GM12872 (cell line): Measurements from ENCODE around the gene SLC22A23.

Experiments
- TF ChIP-seq, protein P1 (sequence below): IDR thresholded peaks from 3 replicates; pipeline ENCODE4 v1.5.1; 2011; ENCODE audit warnings: low read depth, mild to moderate bottlenecking, low read length, moderate library complexity; ENCODE audit not compliant: insufficient read depth

Gene SLC22A23

DNA sequence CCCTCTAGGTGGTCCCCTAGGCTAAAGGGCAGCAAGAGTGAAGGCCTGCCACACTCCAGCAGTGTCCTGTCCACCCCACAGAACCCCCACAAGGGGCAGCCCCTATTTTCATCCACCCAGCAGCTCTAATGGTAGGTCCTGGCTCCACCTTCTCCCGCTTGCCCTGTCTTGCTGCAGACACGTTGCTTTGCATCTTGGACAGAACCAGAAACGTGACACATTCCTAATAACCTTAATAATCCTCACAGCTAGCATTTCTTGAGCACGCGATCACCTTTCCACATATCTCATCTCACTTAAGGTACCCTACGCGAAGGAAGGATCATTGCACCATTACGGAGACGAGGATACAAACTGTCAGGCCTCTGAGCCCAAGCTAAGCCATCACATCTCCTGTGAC, 11.7 kb upstream of the SLC22A23 start:
- TF ChIP-seq, protein P1, sequence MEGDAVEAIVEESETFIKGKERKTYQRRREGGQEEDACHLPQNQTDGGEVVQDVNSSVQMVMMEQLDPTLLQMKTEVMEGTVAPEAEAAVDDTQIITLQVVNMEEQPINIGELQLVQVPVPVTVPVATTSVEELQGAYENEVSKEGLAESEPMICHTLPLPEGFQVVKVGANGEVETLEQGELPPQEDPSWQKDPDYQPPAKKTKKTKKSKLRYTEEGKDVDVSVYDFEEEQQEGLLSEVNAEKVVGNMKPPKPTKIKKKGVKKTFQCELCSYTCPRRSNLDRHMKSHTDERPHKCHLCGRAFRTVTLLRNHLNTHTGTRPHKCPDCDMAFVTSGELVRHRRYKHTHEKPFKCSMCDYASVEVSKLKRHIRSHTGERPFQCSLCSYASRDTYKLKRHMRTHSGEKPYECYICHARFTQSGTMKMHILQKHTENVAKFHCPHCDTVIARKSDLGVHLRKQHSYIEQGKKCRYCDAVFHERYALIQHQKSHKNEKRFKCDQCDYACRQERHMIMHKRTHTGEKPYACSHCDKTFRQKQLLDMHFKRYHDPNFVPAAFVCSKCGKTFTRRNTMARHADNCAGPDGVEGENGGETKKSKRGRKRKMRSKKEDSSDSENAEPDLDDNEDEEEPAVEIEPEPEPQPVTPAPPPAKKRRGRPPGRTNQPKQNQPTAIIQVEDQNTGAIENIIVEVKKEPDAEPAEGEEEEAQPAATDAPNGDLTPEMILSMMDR, result no peak

GRCh38 chr6:3467996-3468395, 11.1 kb upstream of the SLC22A23 start:
- TF ChIP-seq, protein P1, result no peak

GRCh38 chr6:3466488-3467219, 9.8 kb upstream of the SLC22A23 start:
- TF ChIP-seq, protein P1, result no peak

GRCh38 chr6:3460253-3460652, 3.4 kb upstream of the SLC22A23 start:
- TF ChIP-seq, protein P1, result no peak

DNA sequence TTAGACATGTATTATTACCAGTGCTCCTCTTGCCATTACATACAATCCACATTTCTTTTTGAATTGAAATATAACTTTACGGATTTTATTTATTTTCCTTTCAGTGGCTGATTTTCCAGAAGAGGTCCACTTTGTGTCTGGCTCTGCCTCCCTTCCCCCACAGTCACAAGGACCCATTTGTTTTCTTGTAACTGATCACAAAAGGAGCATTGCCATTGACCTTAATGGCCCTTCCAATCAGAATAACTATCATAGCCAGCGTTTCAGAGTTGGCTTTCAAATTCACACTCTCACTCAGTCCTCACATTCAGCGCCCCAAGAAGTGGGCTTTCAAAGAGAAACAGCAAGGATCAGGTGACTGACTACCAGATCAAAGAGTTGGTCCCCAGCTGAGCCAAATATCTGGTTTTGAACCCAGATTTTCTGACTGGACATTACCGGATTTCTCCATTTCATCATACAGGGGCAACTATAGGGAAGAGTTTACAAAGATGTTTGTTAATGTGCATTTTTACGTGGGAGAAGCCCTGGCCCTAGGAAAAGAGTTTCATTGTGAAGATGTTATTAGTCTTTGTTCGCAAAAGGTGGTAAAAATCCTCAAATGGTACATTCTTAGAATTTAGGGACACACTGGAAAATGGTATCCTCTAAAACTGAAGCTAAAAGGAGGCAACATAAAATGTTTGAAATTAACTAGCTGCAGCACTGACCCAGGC, 2.0 kb upstream of the SLC22A23 start:
- TF ChIP-seq, protein P1, result no peak

GRCh38 chr6:3457710-3458602, 1.1 kb upstream of the SLC22A23 start:
- TF ChIP-seq, protein P1, result no peak

DNA sequence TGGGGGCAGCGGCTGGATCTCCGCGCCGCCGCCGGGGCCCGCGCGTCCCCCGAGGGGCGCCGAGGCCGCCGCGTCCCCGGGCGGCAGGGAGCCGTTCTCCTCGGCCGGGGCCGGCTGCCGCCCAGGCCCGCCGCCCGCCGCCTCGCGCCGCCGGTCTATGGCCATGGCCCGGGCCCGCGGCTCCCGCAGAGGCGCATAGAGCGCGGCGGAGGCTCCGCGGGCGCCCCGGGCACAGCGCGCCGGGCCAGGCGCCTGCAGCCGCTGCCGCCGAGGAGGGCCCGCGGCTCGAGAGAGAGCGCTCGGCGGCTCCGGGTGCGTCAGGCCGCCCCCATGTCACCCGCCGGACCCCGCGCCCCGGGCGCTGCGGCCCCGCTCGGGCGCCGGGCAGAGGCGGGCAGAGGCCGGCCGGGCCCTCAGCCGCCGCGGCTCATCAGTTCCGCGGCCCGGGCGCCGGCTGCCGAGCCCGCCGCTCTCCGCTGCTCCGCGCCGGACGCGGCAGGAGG, 404 bp downstream of the SLC22A23 start:
- TF ChIP-seq, protein P1, result no peak
